ENCODE data around the gene PTGES.
"Not testable (repeated sequence)": the region's sequence is repeated elsewhere in the genome, so short reads cannot be mapped to it uniquely, and the experiment has no call there.

GRCh38 chr9:129796029-129796428, 43.2 kb upstream of the PTGES start:
- TF ChIP-seq CTCF, POLR2A (IDR thresholded peaks at IDR 0.05): not testable (repeated sequence)

Data from testis (tissue), 2 donors.